Endothelial cell of umbilical vein (primary cell): Measurements from ENCODE around the gene TMC1.

Experiments used
- CTCF ChIP-seq, 2 donors: IDR thresholded peaks; 1 replicate in 1 of 2; 2 replicates in 1 of 2; pipeline ENCODE4 v1.5.1; 2011; ENCODE audit warnings: low read length in 2 of 2, mild to moderate bottlenecking in 2 of 2, moderate library complexity in 2 of 2, control low read depth in 1 of 2, inconsistent platforms in 1 of 2, low read depth in 1 of 2; ENCODE audit not compliant: insufficient read depth in 1 of 2; ENCODE audit errors: extremely low read depth in 1 of 2
- EZH2 ChIP-seq: IDR thresholded peaks from 2 replicates; pipeline ENCODE4 v1.6.1; 2012; ENCODE audit warnings: borderline replicate concordance, low read depth, mild to moderate bottlenecking, moderate library complexity, low read length, inconsistent platforms; ENCODE audit not compliant: severe bottlenecking
- FOS ChIP-seq: IDR thresholded peaks from 2 replicates; pipeline ENCODE4 v1.6.1; 2011; ENCODE audit warnings: mild to moderate bottlenecking, low read length, moderate library complexity, borderline replicate concordance; ENCODE audit not compliant: insufficient read depth
- GATA2 ChIP-seq: IDR thresholded peaks from 2 replicates; pipeline ENCODE4 v1.7.0; 2011; ENCODE audit warnings: low read depth, mild to moderate bottlenecking, moderate library complexity, mixed read lengths, low read length; ENCODE audit not compliant: insufficient read length, insufficient read depth
- MYC ChIP-seq: IDR thresholded peaks from one replicate; pipeline ENCODE4 v1.6.1; 2011; ENCODE audit warnings: mild to moderate bottlenecking, low read depth, low read length
- POLR2A ChIP-seq: IDR thresholded peaks from 2 replicates; pipeline ENCODE4 v1.6.1; 2012; ENCODE audit warnings: low read depth, mild to moderate bottlenecking, control low read depth, low read length
- POLR2AphosphoS5 ChIP-seq: IDR thresholded peaks from 2 replicates; pipeline ENCODE4 v1.6.1; 2012; ENCODE audit warnings: low read depth, mild to moderate bottlenecking, control low read depth, low read length, moderate library complexity; ENCODE audit not compliant: insufficient read depth
- TF ChIP-seq, protein P1 (sequence below): IDR thresholded peaks from 2 replicates; pipeline ENCODE4 v1.6.1; 2011; ENCODE audit not compliant: insufficient read depth, insufficient read length

DNA sequence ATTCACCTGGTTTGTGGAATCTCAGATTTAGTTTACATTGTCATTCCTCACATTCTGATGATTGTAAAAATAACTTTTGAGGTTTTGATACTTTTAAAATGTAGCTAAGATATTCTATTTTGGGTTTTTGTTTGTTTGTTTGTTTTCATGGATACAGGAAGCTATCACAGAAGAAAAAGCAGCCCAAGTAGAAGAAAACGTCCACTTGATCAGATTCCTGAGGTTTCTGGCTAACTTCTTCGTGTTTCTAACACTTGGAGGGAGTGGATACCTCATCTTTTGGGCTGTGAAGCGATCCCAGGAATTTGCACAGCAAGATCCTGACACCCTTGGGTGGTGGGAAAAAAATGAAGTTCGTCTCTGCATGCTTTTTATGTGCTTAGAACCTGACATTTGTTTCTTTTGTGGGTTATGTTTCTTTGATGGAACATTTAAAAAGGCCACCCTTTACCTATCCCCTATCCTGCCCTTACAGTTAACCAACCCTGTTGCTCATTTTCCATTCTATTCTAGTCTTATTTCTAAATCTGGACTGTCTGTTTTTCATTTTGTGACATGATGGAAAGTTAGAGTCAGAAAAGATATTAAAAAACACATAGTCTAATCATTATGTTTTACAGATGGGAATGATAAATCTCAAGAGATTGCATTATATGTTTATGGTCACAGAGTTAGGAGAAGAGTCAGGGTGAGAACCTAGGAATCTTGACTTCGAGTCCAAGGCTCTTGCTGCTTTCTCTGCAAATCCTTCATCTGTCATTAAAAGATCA is 267.7 kb downstream of the TMC1 start:
- no peak for TF ChIP-seq POLR2A
- TF ChIP-seq CTCF (IDR thresholded peaks at IDR 0.05; ENCODE audit: extremely low read depth in 1 of 2, insufficient read depth in 1 of 2, low read depth in 1 of 2, low read length in 2 of 2), result no peak
- TF ChIP-seq EZH2, result no peak
- TF ChIP-seq, protein P1, sequence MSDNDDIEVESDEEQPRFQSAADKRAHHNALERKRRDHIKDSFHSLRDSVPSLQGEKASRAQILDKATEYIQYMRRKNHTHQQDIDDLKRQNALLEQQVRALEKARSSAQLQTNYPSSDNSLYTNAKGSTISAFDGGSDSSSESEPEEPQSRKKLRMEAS, result no peak
- TF ChIP-seq FOS, result no peak
- TF ChIP-seq POLR2AphosphoS5, result no peak
- TF ChIP-seq MYC, result no peak
- TF ChIP-seq GATA2, result no peak
